ENCODE results near the gene MDFI.

Gene MDFI

GRCh38 chr6:41674231-41675000 is 36.1 kb downstream of the MDFI start:
- DNase-seq = no peak

GRCh38 chr6:41675176-41675775 is 37.0 kb downstream of the MDFI start:
- no peak for DNase-seq

- no peak for DNase-seq
These were observed 37.7 kb downstream of the MDFI start for GRCh38 chr6:41675992-41676391.

- DNase-seq = no peak
These were observed 38.2 kb downstream of the MDFI start for GRCh38 chr6:41676431-41676830.

- no peak for DNase-seq
These were observed 39.1 kb downstream of the MDFI start for GRCh38 chr6:41677124-41677921.

GRCh38 chr6:41678511-41679084 is 40.3 kb downstream of the MDFI start:
- no peak for DNase-seq

GRCh38 chr6:41679696-41680095 is 41.4 kb downstream of the MDFI start:
- no peak for DNase-seq

- DNase-seq = no peak
These were observed 42.1 kb downstream of the MDFI start for GRCh38 chr6:41680182-41680965.

GRCh38 chr6:41682056-41682477 is 43.8 kb downstream of the MDFI start:
- DNase-seq = peak; percentile 68

GRCh38 chr6:41682497-41683272 is 44.4 kb downstream of the MDFI start:
- DNase-seq = no peak

- no peak for DNase-seq
These were observed 44.9 kb downstream of the MDFI start for GRCh38 chr6:41683273-41683522.

- peak; percentile 75 for DNase-seq
These were observed 45.4 kb downstream of the MDFI start for GRCh38 chr6:41683523-41684310.

GRCh38 chr6:41684311-41685180 is 46.3 kb downstream of the MDFI start:
- no peak for DNase-seq

- DNase-seq = no peak
These were observed 47.5 kb downstream of the MDFI start for GRCh38 chr6:41685641-41686380.

GRCh38 chr6:41687501-41688175 is 49.4 kb downstream of the MDFI start:
- DNase-seq = no peak

GRCh38 chr6:41688256-41688965 is 50.1 kb downstream of the MDFI start:
- no peak for DNase-seq

GRCh38 chr6:41689171-41690008 is 51.1 kb downstream of the MDFI start:
- no peak for DNase-seq
